ENCODE measurements around the gene QPRT.
"Not testable (repeated sequence)": the region's sequence is repeated elsewhere in the genome, so short reads cannot be mapped to it uniquely, and the experiment has no call there.

QPRT gene

GRCh38 chr16:29719063-29719462 is 40.1 kb downstream of the QPRT start:
- no peak for DNase-seq (ENCODE audit: low read depth in 2 of 2)

- DNase-seq (ENCODE audit: low read depth in 2 of 2) = no peak
Observed at GRCh38 chr16:29720703-29721102, 41.7 kb downstream of the QPRT start.

GRCh38 chr16:29721167-29721879 is 42.3 kb downstream of the QPRT start:
- DNase-seq (ENCODE audit: low read depth in 2 of 2) = not testable (repeated sequence)

- no peak for DNase-seq (ENCODE audit: low read depth in 2 of 2)
Observed at GRCh38 chr16:29726845-29727377, 47.9 kb downstream of the QPRT start.

- DNase-seq (ENCODE audit: low read depth in 2 of 2) = no peak
Observed at GRCh38 chr16:29727452-29727851, 48.5 kb downstream of the QPRT start.

- DNase-seq (ENCODE audit: low read depth in 2 of 2) = no peak
Observed at GRCh38 chr16:29729116-29729521, 50.1 kb downstream of the QPRT start.

- no peak for DNase-seq (ENCODE audit: low read depth in 2 of 2)
Observed at GRCh38 chr16:29730649-29731048, 51.7 kb downstream of the QPRT start.

- peak; percentile 75 to 79 for DNase-seq (ENCODE audit: low read depth in 2 of 2)
Observed at GRCh38 chr16:29731768-29732601, 53.0 kb downstream of the QPRT start.

GRCh38 chr16:29734786-29735185 is 55.8 kb downstream of the QPRT start:
- DNase-seq (ENCODE audit: low read depth in 2 of 2) = no peak

- no peak for DNase-seq (ENCODE audit: low read depth in 2 of 2)
Observed at GRCh38 chr16:29736112-29736511, 57.1 kb downstream of the QPRT start.

- no peak for DNase-seq (ENCODE audit: low read depth in 2 of 2)
Observed at GRCh38 chr16:29736764-29737163, 57.8 kb downstream of the QPRT start.

- no peak for DNase-seq (ENCODE audit: low read depth in 2 of 2)
Observed at GRCh38 chr16:29737713-29738112, 58.7 kb downstream of the QPRT start.

GRCh38 chr16:29738514-29738913 is 59.5 kb downstream of the QPRT start:
- no peak for DNase-seq (ENCODE audit: low read depth in 2 of 2)

- DNase-seq (ENCODE audit: low read depth in 2 of 2) = not testable (repeated sequence)
Observed at GRCh38 chr16:29739927-29740629, 61.1 kb downstream of the QPRT start.

- DNase-seq (ENCODE audit: low read depth in 2 of 2) = not testable (repeated sequence)
Observed at GRCh38 chr16:29740630-29741015, 61.6 kb downstream of the QPRT start.

- DNase-seq (ENCODE audit: low read depth in 2 of 2) = no peak
Observed at GRCh38 chr16:29742683-29743275, 63.8 kb downstream of the QPRT start.

GRCh38 chr16:29743475-29743826 is 64.5 kb downstream of the QPRT start:
- no peak for DNase-seq (ENCODE audit: low read depth in 2 of 2)

GRCh38 chr16:29743827-29744531 is 65.0 kb downstream of the QPRT start:
- no peak for DNase-seq (ENCODE audit: low read depth in 2 of 2)

GRCh38 chr16:29744541-29745101 is 65.6 kb downstream of the QPRT start:
- no peak for DNase-seq (ENCODE audit: low read depth in 2 of 2)

- DNase-seq (ENCODE audit: low read depth in 2 of 2) = peak; percentile 29 to 53
Observed at GRCh38 chr16:29745121-29745852, 66.3 kb downstream of the QPRT start.

All from stimulated activated CD4-positive, alpha-beta T cell treated with anti-CD3 and anti-CD28 coated beads, Interleukin-15, amount 100 ng/mL, for 48 hours (primary cell).